ENCODE measurements around the gene EDN2.
A peak's percentile ranks its signal among the peaks of the same experiment; 100 is the strongest.

Gene EDN2

GRCh38 chr1:41480204-41481108, 4.0 kb downstream of the EDN2 start:
- Histone ChIP-seq H3K4me3 (ENCODE audit: insufficient read length, low read depth) (no peak overlapping the region), H3K9ac (ENCODE audit: insufficient read length, low read depth) (peak overlapping the region; percentile 1), H3K4me1 (ENCODE audit: insufficient read depth, insufficient read length) (peaks cover 44% of the 10 kb centered on the region), H3K9me3 (ENCODE audit: insufficient read depth, low read length) (no peaks in the 10 kb centered on the region), H3K36me3 (ENCODE audit: insufficient read depth, insufficient read length, low read length) (no peaks in the 10 kb centered on the region), H3K27me3 (ENCODE audit: insufficient read depth, insufficient read length) (no peaks in the 10 kb centered on the region)
- DNase-seq (ENCODE audit: low read depth, low spot score): no peak
- TF ChIP-seq ZNF274 (IDR thresholded peaks at IDR 0.05; ENCODE audit: low read depth, low read length): no peak
- no peak for TF ChIP-seq SUZ12 (IDR thresholded peaks at IDR 0.05; ENCODE audit: extremely low read depth, insufficient read depth, insufficient read length)
- no peak for TF ChIP-seq YY1 (IDR thresholded peaks at IDR 0.05; ENCODE audit: insufficient read depth, insufficient read length)

DNA sequence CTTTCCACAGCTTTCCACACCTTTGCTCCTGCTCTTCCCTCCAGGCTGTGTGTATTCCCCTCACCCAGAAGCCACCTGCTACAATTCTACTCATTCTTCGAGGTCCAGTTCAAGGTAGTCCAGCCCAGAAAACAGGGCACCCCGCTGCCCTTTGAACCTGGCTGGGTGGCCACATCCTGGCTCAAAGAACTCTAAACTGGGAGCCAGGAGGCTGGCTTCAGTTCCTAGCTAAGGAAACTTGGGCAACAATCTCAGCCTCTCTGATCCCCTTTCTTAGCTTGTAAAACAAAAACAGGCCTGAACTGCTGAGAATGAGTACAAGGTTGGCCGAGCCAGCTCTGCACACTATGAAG, 4.7 kb downstream of the EDN2 start:
- Histone ChIP-seq H3K27me3 (ENCODE audit: insufficient read depth, insufficient read length) (no peaks in the 10 kb centered on the region), H3K9me3 (ENCODE audit: insufficient read depth, low read length) (no peaks in the 10 kb centered on the region), H3K9ac (ENCODE audit: insufficient read length, low read depth) (peak overlapping the region; percentile 1), H3K4me1 (ENCODE audit: insufficient read depth, insufficient read length) (peaks cover 37% of the 10 kb centered on the region), H3K4me3 (ENCODE audit: insufficient read length, low read depth) (no peak overlapping the region), H3K36me3 (ENCODE audit: insufficient read depth, insufficient read length, low read length) (no peaks in the 10 kb centered on the region)
- DNase-seq (ENCODE audit: low read depth, low spot score): no peak
- TF ChIP-seq SUZ12 (IDR thresholded peaks at IDR 0.05; ENCODE audit: extremely low read depth, insufficient read depth, insufficient read length) (no peak), ZNF274 (IDR thresholded peaks at IDR 0.05; ENCODE audit: low read depth, low read length) (no peak), YY1 (IDR thresholded peaks at IDR 0.05; ENCODE audit: insufficient read depth, insufficient read length) (no peak)

DNA sequence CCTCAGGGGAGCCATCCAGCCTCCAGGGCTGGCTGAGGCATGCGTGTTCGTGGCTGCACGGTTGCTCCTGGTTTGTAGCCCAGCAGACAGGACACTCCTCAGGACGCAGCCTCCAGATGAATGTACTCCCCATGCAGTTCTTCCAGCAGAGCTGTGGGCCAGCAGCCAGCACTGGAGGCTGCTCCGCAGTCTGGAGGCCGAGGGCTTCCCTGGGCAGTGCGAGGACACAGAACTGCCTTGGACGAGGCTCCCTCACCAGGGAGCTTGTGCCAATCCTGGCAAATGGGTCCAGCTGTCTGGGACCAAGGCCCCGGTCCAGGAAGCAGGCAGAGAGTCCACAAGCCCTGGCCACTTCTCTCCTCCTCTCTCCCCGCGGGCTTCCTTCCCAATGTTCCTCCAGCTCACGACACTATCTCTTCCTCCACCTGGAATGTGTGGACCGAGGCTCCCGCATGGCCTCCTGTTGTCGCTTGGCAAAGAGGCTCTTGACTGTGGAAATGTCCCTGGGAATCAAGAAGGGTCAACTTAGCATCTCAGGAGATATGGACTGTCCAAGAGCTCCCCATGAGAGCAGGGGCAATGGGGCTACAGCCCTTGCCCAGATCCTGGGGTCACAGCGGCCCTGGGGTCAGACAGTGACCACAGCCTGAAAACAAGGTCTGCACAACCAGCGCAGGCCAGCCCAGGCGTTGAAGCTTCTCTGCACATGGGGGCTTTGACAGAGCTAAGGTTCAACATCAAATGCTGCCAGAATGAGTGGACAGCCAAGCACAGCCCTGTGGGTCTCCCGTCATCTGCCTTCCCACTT, 5.3 kb downstream of the EDN2 start:
- DNase-seq (ENCODE audit: low read depth, low spot score): no peak
- no peaks in the 10 kb centered on the region for H3K9me3 ChIP-seq (ENCODE audit: insufficient read depth, low read length)
- no peak for TF ChIP-seq SUZ12 (IDR thresholded peaks at IDR 0.05; ENCODE audit: extremely low read depth, insufficient read depth, insufficient read length)
- TF ChIP-seq ZNF274 (IDR thresholded peaks at IDR 0.05; ENCODE audit: low read depth, low read length): no peak
- H3K4me1 ChIP-seq (ENCODE audit: insufficient read depth, insufficient read length): peaks cover 32% of the 10 kb centered on the region
- no peaks in the 10 kb centered on the region for H3K27me3 ChIP-seq (ENCODE audit: insufficient read depth, insufficient read length)
- peak overlapping the region; percentile 1 for H3K9ac ChIP-seq (ENCODE audit: insufficient read length, low read depth)
- no peaks in the 10 kb centered on the region for H3K36me3 ChIP-seq (ENCODE audit: insufficient read depth, insufficient read length, low read length)
- H3K4me3 ChIP-seq (ENCODE audit: insufficient read length, low read depth): no peak overlapping the region

DNA sequence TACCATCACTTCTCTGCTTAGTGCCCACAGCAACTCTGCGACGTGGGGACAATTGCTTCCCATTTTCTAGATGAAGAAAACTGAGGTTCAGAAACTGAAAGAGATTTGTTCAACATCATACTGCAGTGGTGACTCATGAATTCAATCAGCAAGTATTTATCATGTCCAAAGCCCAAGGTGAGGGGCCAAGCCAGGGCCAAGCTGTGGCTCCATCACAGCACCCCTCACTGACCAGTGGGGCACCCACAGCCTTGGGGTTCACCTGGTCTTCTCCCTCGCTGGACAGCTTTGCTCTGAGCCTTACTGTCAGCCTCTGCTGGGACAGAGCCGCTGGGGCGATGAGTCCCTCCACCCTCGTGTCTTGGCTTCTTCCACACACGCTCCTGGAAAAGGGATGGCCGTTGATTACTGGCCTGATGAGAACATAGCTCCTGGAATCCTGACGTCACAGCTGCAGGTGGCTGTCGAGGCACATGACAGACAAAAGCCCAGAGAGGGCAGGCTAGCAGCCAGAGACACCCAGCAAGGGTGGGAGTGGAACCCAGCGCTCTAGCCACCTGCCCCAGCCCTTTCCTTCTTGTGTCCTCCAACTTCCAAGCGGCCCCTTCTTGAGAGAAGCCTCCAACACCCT, 6.2 kb downstream of the EDN2 start:
- no peak for DNase-seq (ENCODE audit: low read depth, low spot score)
- TF ChIP-seq YY1 (IDR thresholded peaks at IDR 0.05; ENCODE audit: insufficient read depth, insufficient read length): no peak
- no peak for TF ChIP-seq ZNF274 (IDR thresholded peaks at IDR 0.05; ENCODE audit: low read depth, low read length)
- TF ChIP-seq SUZ12 (IDR thresholded peaks at IDR 0.05; ENCODE audit: extremely low read depth, insufficient read depth, insufficient read length): no peak
- Histone ChIP-seq H3K4me1 (ENCODE audit: insufficient read depth, insufficient read length) (peaks cover 23% of the 10 kb centered on the region), H3K4me3 (ENCODE audit: insufficient read length, low read depth) (no peak overlapping the region), H3K9ac (ENCODE audit: insufficient read length, low read depth) (no peak overlapping the region), H3K27me3 (ENCODE audit: insufficient read depth, insufficient read length) (no peaks in the 10 kb centered on the region), H3K36me3 (ENCODE audit: insufficient read depth, insufficient read length, low read length) (no peaks in the 10 kb centered on the region), H3K9me3 (ENCODE audit: insufficient read depth, low read length) (no peaks in the 10 kb centered on the region)

DNA sequence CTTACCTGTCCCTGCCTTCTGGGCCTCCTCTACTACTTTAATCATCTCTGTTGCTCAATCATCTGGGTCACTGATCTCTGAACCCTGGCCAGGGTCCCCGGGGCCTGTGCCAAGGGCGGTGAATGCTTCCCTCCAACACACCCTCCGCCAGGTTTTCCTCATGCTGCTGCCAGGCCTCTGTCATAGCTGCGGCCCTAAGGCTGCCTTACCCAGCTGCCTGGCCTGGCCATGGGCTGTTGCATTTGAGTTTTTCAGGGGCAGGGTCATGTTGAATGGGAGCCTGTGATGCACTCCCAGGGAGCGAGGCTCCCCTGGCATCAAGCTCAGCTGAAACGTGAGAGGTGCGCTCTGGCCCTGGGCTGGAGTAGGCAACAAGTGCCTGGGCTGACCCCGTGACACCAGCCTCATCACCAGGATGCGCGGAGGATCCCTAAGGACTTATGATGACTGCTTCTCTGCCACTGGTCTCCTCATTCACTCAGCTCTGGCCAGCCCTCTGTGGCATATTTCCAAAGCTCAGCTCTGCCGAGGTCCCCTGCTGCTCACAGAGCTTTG, 7.6 kb downstream of the EDN2 start:
- no peak for DNase-seq (ENCODE audit: low read depth, low spot score)
- H3K27me3 ChIP-seq (ENCODE audit: insufficient read depth, insufficient read length): no peaks in the 10 kb centered on the region

DNA sequence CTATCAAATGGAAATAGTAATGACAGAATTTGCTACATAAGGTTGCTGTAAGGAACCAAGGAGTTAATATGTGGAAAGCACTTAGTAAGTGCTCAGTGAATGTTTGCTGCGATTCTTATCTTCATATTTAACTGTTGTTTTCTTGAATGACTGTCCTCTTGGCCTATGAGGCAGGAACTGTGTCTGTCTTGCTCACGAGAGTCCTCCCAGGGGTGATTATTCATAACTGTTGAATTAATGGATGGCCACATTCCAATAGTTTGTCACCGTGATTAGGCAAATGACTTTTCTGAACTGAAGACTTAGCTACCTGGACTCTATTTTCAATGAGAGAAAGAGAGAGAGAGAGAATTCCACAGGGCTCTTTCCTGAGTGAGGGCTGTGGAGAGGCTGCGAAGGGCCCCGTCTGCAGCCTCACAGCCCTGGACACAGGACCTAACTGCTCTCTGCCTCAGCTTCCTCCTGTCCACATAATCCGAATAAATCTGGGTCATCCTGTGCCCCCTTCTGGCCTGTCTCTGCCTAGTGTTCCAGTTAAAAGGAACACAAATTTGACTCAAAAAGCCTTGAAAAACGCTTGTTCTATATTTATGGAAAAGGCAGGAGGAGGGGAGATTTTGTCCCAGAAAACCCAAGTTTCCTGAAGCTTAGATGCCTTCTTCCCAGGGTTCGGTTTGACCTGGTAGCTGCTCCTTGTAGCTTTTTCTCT, 8.5 kb downstream of the EDN2 start:
- TF ChIP-seq SUZ12 (IDR thresholded peaks at IDR 0.05; ENCODE audit: extremely low read depth, insufficient read depth, insufficient read length): no peak
- Histone ChIP-seq H3K36me3 (ENCODE audit: insufficient read depth, insufficient read length, low read length) (no peaks in the 10 kb centered on the region), H3K9me3 (ENCODE audit: insufficient read depth, low read length) (no peaks in the 10 kb centered on the region), H3K4me3 (ENCODE audit: insufficient read length, low read depth) (no peak overlapping the region), H3K4me1 (ENCODE audit: insufficient read depth, insufficient read length) (peaks cover 9% of the 10 kb centered on the region), H3K27me3 (ENCODE audit: insufficient read depth, insufficient read length) (no peaks in the 10 kb centered on the region), H3K9ac (ENCODE audit: insufficient read length, low read depth) (no peak overlapping the region)
- no peak for DNase-seq (ENCODE audit: low read depth, low spot score)

More for the DNA sequence above, 7.6 kb downstream of the EDN2 start:
- Histone ChIP-seq H3K9ac (ENCODE audit: insufficient read length, low read depth) (peak overlapping the region; percentile 6), H3K4me1 (ENCODE audit: insufficient read depth, insufficient read length) (peaks cover 9% of the 10 kb centered on the region), H3K9me3 (ENCODE audit: insufficient read depth, low read length) (no peaks in the 10 kb centered on the region), H3K36me3 (ENCODE audit: insufficient read depth, insufficient read length, low read length) (no peaks in the 10 kb centered on the region), H3K4me3 (ENCODE audit: insufficient read length, low read depth) (no peak overlapping the region)
- TF ChIP-seq SUZ12 (IDR thresholded peaks at IDR 0.05; ENCODE audit: extremely low read depth, insufficient read depth, insufficient read length) (no peak), YY1 (IDR thresholded peaks at IDR 0.05; ENCODE audit: insufficient read depth, insufficient read length) (no peak), ZNF274 (IDR thresholded peaks at IDR 0.05; ENCODE audit: low read depth, low read length) (no peak)

Data from NT2/D1 (cell line).